ENCODE measurements around the gene PDSS2.

The PDSS2 gene

GRCh38 chr6:107490566-107491137 lies 31.3 kb upstream of the PDSS2 start:
- Histone ChIP-seq H2BK12ac (ENCODE audit: low read length in 2 of 2) (peak overlapping the region in 1 of 2 experiments; percentile 96), H3K36me3 (ENCODE audit: control insufficient read depth in 1 of 2, insufficient read depth in 2 of 2, low read depth in 1 of 2, low read length in 2 of 2) (no peaks in the 10 kb centered on the region), H4K91ac (ENCODE audit: low read length) (peak overlapping the region; percentile 15), H3K9me3 (ENCODE audit: control insufficient read depth, low read length) (no peaks in the 10 kb centered on the region), H2BK120ac (ENCODE audit: low read depth, low read length) (no peak overlapping the region), H3K14ac (ENCODE audit: low read length in 2 of 2) (peak overlapping the region in 1 of 2 experiments; percentile 62), H3K4me2 (ENCODE audit: low read length, poor library complexity, severe bottlenecking) (peak overlapping the region; percentile 86), H3K27me3 (ENCODE audit: control insufficient read depth in 1 of 2, insufficient read depth in 1 of 2, low read length in 2 of 2) (peaks cover 0 to 72% of the 10 kb centered on the region in 2 experiments), H3K23ac (ENCODE audit: low read length in 2 of 2) (peak overlapping the region in 1 of 2 experiments; percentile 92), H2AK5ac (ENCODE audit: low read length, severe bottlenecking) (no peak overlapping the region), H3K27ac (ENCODE audit: low read length, poor library complexity, severe bottlenecking) (no peak overlapping the region), H3K4ac (ENCODE audit: low read depth in 1 of 2, low read length in 2 of 2) (peak overlapping the region in 1 of 2 experiments; percentile 67), H3K4me3 (ENCODE audit: insufficient read depth in 1 of 2, low read depth in 1 of 2, low read length in 2 of 2) (peak overlapping the region; percentile 69 to 95), H3K18ac (ENCODE audit: low read depth in 1 of 2, low read length in 2 of 2) (peak overlapping the region; percentile 86 to 93), H4K8ac (ENCODE audit: low read length) (peak overlapping the region; percentile 77), H3K4me1 (ENCODE audit: control insufficient read depth, insufficient read depth, low read depth, low read length) (peaks cover 27% of the 10 kb centered on the region), H3K9ac (ENCODE audit: low read length) (peak overlapping the region; percentile 93), H3K79me1 (replicated peaks; ENCODE audit: low read length, poor library complexity, severe bottlenecking) (no peaks in the 10 kb centered on the region), H2AFZ (ENCODE audit: low read depth, low read length) (peak overlapping the region; percentile 84), H2BK5ac (ENCODE audit: low read depth, low read length, poor library complexity, severe bottlenecking) (no peak overlapping the region), H2BK15ac (ENCODE audit: low read depth, poor library complexity, severe bottlenecking) (peak overlapping the region; percentile 69)
- no peak for DNase-seq
- under 1% methylated on average over 27 of the region's 30 CpGs for WGBS

DNA sequence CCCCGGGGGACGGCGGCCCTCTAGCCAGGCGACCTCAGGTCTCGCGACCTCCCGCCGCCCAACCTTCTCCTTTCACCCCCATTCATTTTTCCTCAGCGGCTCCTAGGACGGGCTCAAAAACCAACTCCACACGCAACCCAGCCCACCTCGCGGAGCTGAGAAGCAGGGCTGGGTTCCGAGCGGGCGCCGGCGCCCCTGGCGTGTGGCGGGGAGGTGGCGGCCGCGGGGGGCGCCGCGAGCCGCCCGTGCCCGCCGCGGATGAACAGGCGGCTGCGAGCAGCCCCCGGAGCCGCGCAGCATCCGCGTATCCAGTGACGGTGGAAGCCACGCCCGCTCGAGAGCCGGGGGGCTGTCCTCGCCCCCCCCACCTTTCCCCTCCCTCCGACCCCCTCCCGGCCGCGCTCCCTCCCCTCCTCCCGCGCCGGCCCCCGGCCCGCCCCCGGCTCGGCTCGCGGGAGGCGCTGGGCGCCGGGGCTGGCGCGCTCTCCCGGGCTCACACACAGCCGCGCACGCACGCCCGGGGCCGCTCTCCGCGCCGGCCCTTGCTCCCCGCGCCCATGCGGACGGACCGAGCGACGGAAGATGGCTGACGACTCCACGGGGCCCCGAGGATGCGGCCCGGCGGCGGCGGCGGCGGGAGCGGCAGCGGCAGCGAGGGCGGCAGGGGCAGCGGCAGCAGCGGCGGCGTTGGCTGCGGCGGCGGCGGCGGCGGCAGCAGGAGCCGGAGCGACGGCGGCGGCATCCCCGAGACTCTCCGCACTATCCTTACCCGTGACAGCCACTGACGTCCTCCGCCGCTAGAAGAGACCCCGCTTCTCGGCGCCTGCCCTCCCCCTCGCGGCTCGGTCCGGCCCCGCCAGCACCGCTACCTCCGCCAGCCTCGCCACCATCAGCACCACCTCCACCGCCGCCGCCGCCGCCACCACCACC lies 30.5 kb upstream of the PDSS2 start, which contains the start of gene SOBP:
TSS of gene SOBP (plus strand) at position 482 of the 930 bp plus-strand sequence. CDS start 500 bp downstream, outside the sequence.
- no peak within 1 kb of the TSS for H2BK5ac ChIP-seq (ENCODE audit: low read depth, low read length, poor library complexity, severe bottlenecking)
- H3K79me1 ChIP-seq (replicated peaks; ENCODE audit: low read length, poor library complexity, severe bottlenecking): no peaks in the 10 kb centered on the region
- H3K27me3 ChIP-seq (ENCODE audit: control insufficient read depth in 1 of 2, insufficient read depth in 1 of 2, low read length in 2 of 2): peaks cover 0 to 71% of the 10 kb centered on the region in 2 experiments
- H3K4me3 ChIP-seq (ENCODE audit: insufficient read depth in 1 of 2, low read depth in 1 of 2, low read length in 2 of 2): peak within 1 kb of the TSS; percentile 69 to 95
- H3K9ac ChIP-seq (ENCODE audit: low read length): peak within 1 kb of the TSS; percentile 93
- 0% methylated on average over 21 of the region's 130 CpGs for WGBS
- no peaks in the 10 kb centered on the region for H3K9me3 ChIP-seq (ENCODE audit: control insufficient read depth, low read length)
- peak within 1 kb of the TSS; percentile 41 for H4K8ac ChIP-seq (ENCODE audit: low read length)
- peak within 1 kb of the TSS in 1 of 2 experiments; percentile 96 for H2BK12ac ChIP-seq (ENCODE audit: low read length in 2 of 2)
- peak within 1 kb of the TSS in 1 of 2 experiments; percentile 67 for H3K4ac ChIP-seq (ENCODE audit: low read depth in 1 of 2, low read length in 2 of 2)
- H3K23ac ChIP-seq (ENCODE audit: low read length in 2 of 2): peak within 1 kb of the TSS in 1 of 2 experiments; percentile 92
- peak within 1 kb of the TSS; percentile 50 for H4K91ac ChIP-seq (ENCODE audit: low read length)
- H3K4me1 ChIP-seq (ENCODE audit: control insufficient read depth, insufficient read depth, low read depth, low read length): peaks cover 27% of the 10 kb centered on the region
- H2BK120ac ChIP-seq (ENCODE audit: low read depth, low read length): peak within 1 kb of the TSS; percentile 61
- peak; percentile 61 for DNase-seq
- H3K18ac ChIP-seq (ENCODE audit: low read depth in 1 of 2, low read length in 2 of 2): peak within 1 kb of the TSS; percentile 54 to 93
- H3K36me3 ChIP-seq (ENCODE audit: control insufficient read depth in 1 of 2, insufficient read depth in 2 of 2, low read depth in 1 of 2, low read length in 2 of 2): no peaks in the 10 kb centered on the region
- no peak within 1 kb of the TSS for H3K27ac ChIP-seq (ENCODE audit: low read length, poor library complexity, severe bottlenecking)
- peak within 1 kb of the TSS; percentile 69 for H2BK15ac ChIP-seq (ENCODE audit: low read depth, poor library complexity, severe bottlenecking)
- H3K4me2 ChIP-seq (ENCODE audit: low read length, poor library complexity, severe bottlenecking): peak within 1 kb of the TSS; percentile 99
- peak within 1 kb of the TSS; percentile 85 for H2AFZ ChIP-seq (ENCODE audit: low read depth, low read length)
- H3K14ac ChIP-seq (ENCODE audit: low read length in 2 of 2): peak within 1 kb of the TSS in 1 of 2 experiments; percentile 97
- H2AK5ac ChIP-seq (ENCODE audit: low read length, severe bottlenecking): no peak within 1 kb of the TSS

- 1% methylated on average over 47 of the region's 51 CpGs for WGBS
- no peak overlapping the region for H2BK5ac ChIP-seq (ENCODE audit: low read depth, low read length, poor library complexity, severe bottlenecking)
- peaks cover 27% of the 10 kb centered on the region for H3K4me1 ChIP-seq (ENCODE audit: control insufficient read depth, insufficient read depth, low read depth, low read length)
- H3K18ac ChIP-seq (ENCODE audit: low read depth in 1 of 2, low read length in 2 of 2): peak overlapping the region in 1 of 2 experiments; percentile 84
- H2AFZ ChIP-seq (ENCODE audit: low read depth, low read length): peak overlapping the region; percentile 85
- H3K36me3 ChIP-seq (ENCODE audit: control insufficient read depth in 1 of 2, insufficient read depth in 2 of 2, low read depth in 1 of 2, low read length in 2 of 2): no peaks in the 10 kb centered on the region
- H3K4me2 ChIP-seq (ENCODE audit: low read length, poor library complexity, severe bottlenecking): peak overlapping the region; percentile 99
- H3K79me1 ChIP-seq (replicated peaks; ENCODE audit: low read length, poor library complexity, severe bottlenecking): no peaks in the 10 kb centered on the region
- peak overlapping the region; percentile 87 for H3K9ac ChIP-seq (ENCODE audit: low read length)
- H2AK5ac ChIP-seq (ENCODE audit: low read length, severe bottlenecking): no peak overlapping the region
- peaks cover 0 to 74% of the 10 kb centered on the region in 2 experiments for H3K27me3 ChIP-seq (ENCODE audit: control insufficient read depth in 1 of 2, insufficient read depth in 1 of 2, low read length in 2 of 2)
- H2BK15ac ChIP-seq (ENCODE audit: low read depth, poor library complexity, severe bottlenecking): peak overlapping the region; percentile 52
- peak overlapping the region; percentile 61 for H2BK120ac ChIP-seq (ENCODE audit: low read depth, low read length)
- peak overlapping the region; percentile 19 for H4K8ac ChIP-seq (ENCODE audit: low read length)
- H3K27ac ChIP-seq (ENCODE audit: low read length, poor library complexity, severe bottlenecking): no peak overlapping the region
- peak overlapping the region in 1 of 2 experiments; percentile 50 for H3K4ac ChIP-seq (ENCODE audit: low read depth in 1 of 2, low read length in 2 of 2)
- H3K9me3 ChIP-seq (ENCODE audit: control insufficient read depth, low read length): no peaks in the 10 kb centered on the region
- no peak overlapping the region for H3K23ac ChIP-seq (ENCODE audit: low read length in 2 of 2)
- peak overlapping the region in 1 of 2 experiments; percentile 34 for H2BK12ac ChIP-seq (ENCODE audit: low read length in 2 of 2)
- H3K14ac ChIP-seq (ENCODE audit: low read length in 2 of 2): no peak overlapping the region
- peak overlapping the region; percentile 69 to 92 for H3K4me3 ChIP-seq (ENCODE audit: insufficient read depth in 1 of 2, low read depth in 1 of 2, low read length in 2 of 2)
- DNase-seq: peak; percentile 59
- peak overlapping the region; percentile 23 for H4K91ac ChIP-seq (ENCODE audit: low read length)
Measured at GRCh38 chr6:107488875-107489635, 29.7 kb upstream of the PDSS2 start.
